GM21447 (cell line): Measurements from ENCODE around the gene SEMA4D.

ENCODE experiments used
- ATAC-seq: cut with Tn5 transposase; IDR thresholded peaks from one replicate; pipeline ENCODE4 v1.9.1; 2021; ENCODE audit not compliant: unreplicated experiment

SEMA4D gene

DNA sequence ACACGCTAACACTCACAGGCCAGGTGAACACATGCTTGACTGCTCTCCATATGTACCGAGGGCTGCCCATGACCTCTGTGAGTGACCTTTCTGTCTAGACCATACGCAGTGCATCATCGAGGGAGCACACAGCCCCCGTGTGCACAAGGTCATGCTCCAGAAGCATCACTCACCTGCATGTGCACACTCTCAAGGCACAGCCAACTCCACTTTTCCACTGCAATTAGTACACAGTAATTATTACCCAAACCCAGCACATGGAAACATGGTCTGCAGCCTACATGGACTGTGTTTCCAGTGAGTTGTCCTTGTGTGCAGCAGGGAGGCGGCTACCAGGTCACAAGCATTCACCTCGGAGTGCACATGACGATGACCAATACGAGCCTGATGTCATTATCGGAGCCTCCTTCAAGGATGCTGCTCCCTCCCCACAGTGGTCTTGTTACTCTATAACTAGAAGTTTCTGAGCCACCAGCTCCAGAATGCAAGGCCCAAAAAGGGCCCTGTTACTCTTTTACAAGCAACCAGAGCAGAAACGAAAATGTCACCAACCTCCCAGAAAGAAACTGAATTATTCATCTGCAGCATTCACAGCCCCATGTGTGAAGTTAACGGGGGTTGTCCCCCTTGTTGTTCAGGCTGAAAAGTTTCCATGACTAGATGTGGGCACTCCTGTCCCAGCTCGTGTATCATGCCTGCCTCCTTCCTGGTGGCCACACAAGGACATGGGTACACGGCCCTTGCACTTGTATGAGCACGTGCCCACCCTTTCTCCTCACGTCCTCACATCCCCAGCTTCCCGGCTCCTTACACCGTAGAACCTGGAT, 31.2 kb downstream of the SEMA4D start:
- ATAC-seq, result peak; percentile 64

DNA sequence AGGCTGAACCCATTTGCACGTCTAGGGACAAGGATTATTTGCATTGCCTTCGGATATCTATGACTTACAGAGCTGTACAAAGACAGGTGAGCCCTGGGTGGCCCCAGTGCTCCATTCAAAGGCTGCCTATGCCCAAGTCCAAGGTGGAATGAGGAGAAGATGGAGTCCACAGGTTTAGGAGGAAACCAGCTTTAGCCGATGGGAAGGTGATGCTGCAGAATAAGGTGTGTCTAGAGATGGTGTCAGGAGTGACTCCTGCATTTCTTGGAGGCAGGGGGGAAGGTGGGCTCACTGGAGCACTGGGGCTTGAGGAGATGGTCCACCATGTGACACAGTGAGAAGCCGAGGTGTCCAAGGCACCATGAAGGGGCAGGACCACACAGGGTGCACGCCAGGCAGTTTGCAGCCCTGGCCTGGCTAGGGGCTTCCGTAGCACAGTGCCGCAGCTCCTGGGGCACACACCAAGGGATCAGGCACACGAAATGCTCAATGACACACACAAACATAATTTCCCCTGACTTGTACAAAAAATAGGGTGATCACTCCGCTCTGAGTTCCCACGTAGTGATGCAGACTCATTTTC, 32.1 kb downstream of the SEMA4D start:
- no peak for ATAC-seq

DNA sequence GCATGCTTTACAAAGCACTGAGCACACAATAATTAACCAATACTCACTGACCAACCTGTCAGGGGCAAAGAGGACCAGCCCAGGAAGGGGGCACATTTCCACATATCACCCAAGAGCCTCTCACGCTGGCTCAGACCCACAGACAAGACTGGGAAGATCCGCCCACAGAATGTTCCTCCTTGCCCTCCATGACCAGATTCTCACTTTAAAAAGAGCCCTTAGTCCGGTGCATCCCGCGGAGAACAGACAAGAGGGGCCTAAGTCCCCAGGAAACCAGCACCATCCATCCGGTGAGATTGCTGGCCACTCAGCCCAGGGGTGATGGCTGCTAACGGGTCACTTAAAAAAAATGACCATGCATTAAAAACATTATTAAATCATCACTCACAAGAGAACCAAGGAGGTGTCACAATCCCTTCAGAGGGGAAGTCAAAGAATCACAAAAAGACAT, 32.9 kb downstream of the SEMA4D start:
- no peak for ATAC-seq

DNA sequence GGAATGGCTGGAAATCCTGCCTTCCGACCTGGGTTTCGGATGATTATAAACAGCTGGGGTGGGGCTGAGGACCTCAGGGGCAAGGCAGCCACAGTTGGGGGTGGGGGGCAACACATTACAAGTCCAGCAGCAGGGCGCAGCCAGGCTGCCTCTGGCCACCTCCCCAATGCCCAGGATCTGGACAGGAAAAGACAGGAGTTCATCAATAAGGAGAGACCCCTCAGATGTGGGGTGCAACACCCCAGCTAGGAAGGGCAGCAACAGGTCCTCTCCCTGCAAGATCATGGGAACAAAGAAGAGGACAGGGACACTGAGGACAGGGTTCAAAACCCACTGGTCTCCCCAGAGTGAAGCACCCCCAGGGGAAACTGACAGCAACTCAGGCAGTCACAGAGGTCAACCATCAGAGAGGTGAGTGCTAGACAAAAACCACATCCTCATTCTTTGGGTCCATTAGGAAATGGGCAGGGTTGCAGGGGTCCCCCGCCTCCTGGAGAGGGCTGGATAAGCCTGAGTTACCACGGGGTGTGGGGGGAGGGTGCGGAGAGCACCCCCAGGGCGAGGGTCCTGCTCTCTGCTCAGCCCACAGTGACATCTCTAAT, 33.5 kb downstream of the SEMA4D start:
- ATAC-seq, result peak; percentile 34

DNA sequence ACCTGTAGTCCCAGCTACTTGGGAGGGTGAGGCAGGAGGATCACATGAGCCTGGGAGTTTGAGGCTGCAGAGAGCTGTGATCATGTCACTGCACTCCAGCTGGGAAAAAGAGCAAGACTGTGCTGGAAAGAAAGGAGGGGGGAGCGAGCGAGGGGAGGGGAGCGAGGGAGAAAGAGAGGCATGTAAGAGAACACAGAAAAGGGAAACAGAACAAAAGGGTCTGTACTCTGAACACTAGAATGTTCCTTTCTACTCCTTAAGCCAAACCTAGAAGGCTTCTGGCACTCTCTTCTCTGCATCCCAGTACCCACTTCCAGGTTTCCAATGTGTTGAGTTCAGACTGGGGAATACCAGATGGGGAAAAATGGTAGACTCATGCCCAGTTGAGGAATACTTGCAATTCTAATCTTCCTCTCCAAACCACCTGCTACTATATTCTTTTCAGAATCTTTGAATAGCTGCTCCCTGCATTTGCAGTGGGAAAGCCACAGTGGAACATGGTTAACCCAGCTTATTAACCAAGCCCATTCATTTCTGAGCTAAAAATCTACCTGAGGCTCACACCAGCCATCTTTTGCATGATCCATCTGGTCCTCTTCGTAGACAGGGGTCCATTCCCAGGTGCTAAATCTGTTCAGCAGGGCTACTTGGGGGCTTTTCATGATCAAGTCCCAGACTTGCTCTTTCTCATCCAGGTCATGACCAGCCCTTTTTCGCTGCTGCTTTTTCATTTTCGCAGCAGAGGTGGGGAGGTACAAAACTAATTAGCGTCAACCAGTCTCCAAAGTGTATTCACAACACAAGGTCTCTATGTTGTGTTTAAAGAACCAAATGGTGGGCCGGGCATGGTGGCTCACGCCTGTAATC, 34.9 kb downstream of the SEMA4D start:
- ATAC-seq, result no peak

DNA sequence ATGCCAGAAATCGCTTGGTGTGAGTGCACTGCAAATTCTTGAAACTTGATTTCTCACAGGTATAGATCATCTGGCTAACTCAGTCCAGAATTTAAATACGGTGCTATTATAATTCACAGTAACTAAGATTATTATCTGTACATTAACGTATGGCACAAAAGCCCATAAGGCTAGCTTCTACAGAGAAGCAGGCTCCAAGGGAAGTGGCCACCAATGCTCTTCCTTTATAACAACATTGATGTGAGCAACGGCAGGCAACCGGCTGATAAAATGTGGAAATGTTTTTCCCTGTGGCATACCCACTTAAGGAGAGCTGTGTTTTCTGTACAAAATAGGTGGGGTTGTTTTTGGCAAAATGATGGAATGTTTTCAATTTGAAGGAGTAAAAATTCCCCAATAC, 35.7 kb downstream of the SEMA4D start:
- no peak for ATAC-seq

DNA sequence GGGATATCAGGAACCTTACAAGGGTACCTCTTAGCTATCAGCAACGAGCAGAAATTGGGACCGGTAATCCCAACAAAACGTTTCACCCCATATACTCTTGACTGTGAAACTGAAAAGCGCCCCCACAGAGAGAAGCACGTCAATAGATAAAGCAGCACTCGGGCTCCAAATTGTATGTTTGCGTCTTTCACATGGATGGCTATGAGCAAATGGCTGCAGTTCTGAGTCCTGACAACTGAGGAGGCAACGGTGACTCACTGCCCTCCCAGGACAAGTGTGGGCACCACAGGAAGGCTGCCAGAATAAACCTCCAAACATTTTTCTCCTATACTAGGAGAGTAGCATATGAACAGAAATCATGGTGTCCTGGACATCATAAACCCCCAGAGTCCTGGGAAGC, 36.6 kb downstream of the SEMA4D start:
- no peak for ATAC-seq

DNA sequence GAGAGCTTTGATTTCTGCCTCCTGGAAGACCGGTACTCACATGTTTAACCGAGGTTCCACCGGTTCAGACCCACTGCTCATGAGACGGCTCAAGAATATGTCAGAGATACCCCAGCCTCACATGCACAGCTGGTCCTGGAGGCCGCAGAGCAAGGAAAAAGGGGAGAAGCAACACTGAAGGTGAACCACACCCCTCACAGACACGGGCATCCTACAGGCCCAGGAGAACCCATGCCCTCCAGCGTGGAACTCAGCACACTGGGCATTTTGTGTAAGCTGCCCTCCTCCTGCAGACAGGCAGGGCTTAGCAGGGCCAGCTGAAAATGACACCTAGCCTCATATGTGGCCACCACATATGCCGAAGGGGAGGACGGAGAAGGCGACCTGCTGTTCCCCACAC, 37.4 kb downstream of the SEMA4D start:
- ATAC-seq, result no peak

DNA sequence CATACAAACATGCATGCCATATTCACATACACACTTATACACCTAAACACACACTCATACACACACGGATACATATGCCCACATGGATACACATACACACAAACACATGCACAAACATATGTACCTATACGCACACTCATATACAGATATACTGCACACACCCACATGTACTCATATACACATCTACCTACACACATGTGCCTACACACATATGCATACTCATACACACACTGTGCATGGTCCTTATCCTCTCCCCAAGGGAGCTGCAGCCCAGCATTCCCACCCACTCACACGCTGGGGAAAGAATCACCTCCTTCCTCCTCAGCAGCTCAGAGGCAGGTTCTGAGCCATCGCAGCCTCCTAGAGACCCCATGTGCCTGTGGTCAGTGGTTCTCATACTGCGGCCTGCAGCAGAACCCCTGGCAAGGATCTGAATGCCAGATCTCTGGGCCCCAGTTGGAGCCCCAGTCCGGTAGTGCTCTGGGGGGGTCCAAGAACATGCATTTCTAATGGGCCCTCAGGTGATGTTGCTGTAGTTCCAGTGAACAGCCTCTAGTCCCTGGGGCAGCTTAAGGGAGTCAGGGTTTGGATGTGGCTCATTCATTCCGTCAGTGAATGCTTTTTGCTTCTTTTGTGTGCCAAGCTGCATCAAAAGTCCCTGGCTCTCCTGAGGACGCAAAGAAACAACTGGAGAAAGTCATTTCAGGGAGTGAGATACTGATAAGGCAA, 39.0 kb downstream of the SEMA4D start:
- ATAC-seq, result no peak

DNA sequence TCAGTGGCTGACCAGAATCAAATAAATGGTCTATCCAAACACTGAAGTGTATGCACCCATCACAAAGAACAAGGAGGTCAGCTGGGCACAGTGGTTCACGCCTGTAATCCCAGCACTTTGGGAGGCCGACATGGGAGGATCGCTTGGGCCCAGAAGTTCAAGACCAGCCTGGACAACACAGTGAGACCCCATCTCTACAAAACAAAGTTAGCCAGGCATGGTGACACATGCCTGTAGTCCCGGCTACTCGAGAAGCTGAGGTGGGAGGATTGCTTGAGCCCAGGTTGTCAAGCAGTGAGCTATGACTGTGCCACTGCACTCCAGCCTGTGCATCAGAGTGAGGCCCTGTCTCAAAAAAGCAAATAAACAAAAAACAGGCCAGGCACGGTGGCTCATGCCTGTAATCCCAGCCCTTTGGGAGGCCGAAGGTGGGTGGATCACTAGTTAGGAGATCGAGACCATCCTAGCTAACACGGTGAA, 40.5 kb downstream of the SEMA4D start:
- no peak for ATAC-seq

DNA sequence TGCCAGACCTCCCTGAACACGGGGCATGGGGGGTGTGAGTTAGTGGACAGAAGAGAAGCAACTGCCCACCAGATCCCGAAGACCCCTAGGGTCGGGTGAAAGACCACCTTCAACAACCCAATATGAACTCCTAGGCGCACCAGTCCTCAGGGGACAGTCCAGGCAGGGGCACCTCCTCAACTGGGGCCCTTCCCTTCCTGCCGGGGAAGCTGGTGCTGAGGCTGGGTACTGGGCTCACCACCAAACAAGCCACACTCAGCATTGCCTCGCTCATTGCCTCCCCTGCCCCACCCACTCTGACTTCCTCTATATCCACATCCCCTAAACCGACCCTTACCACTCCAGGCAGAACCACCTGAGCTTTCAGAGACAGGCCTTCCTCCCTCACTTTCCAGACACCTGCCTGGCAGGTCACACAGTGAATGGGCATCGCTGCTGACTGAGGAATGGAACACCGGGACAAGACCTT, 42.5 kb downstream of the SEMA4D start:
- ATAC-seq, result no peak

DNA sequence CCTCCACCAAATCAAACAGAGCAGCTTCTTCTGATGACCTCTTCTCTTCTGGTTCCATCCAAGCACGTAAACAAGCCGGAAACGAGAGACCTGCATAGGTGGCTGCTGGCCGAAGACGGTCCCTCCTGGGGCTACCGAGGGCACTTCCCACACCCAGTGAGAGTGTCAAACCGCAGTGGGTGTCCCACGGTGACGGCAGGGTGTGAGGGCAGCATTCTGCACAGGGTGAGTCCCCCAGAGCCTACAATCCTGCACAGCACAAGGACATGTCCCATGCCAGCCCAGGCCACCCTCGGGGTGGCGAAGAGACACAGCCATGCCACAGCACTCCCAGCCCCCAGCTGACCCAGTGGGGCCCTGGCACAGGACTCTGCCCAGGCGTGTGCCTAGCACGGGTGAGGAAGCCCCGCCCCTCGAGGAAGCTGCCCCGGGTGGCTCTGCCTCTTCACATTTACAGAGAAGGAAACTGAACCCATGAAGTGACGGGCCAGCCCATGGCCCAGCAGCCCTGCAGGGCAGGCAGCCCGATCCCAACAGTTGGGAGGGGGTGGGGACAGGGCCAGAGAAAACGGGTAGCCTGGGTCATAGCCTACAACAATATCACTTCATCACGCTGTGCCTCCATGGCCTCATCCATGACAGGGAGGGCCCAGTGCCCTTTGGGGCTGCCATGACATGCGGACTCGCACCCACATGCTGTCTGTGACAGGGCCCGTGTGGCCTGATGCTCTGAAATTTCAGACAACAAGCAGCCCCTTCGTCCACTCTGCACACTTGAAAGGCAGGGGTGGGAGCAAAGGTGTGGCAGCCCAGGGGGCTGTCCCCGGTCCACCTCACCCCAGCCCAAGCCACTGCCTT, 43.2 kb downstream of the SEMA4D start:
- ATAC-seq, result no peak

DNA sequence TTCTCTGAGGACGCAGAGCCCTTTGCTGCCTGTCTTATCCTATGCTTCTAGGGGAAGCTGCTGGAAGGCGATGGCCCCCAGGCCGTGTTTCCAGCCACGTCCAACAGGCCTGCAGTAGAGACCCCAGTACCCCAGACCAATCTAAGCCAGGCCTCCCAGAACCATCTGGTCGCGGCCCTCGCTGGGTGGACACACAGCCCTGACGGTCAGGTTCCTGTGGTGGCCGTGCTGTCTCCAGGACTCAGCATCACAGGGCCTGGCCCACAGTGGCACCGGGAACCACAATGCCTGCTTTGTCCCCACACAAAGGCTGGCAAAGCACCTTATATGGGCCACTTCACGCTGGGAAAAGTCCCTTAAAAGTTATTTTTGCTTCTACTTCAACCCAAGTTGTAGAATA, 44.5 kb downstream of the SEMA4D start:
- no peak for ATAC-seq

DNA sequence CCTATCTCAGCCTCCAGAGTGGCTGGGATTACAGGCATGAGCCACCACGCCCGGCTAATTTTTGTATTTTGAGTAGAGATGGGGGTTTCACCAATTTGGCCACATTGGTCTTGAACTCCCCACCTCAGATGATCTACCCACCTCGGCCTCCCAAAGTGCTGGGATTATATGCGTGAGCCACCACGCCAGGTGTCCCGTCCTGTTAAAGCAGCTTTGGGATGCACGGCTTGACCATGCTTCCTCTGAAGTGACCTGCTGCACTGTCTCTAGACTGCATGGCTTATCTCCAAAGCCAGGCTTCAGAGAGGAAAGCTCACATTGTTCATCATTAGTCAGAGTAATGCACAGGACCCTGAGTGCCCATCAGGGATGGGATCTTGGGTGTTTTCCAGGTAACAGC, 45.4 kb downstream of the SEMA4D start:
- ATAC-seq, result no peak

DNA sequence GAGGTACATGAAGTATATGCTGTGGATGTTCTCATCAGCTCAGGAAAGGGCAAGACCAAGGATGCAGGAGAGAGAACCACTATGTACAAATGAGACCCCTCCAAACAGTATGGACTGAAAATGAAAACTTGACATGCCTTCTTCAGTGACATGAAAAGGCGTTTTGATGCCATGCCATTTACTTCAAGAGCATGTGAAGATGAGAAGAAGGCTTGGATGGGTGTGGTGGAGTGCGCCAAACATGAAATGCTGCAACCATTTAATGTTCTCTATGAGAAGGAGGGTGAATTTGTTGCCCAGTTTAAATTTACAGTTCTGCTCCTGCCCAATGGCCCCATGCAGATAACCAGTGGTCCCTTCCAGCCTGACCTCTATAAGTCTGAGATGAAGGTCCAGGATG, 47.7 kb downstream of the SEMA4D start:
- ATAC-seq, result no peak

DNA sequence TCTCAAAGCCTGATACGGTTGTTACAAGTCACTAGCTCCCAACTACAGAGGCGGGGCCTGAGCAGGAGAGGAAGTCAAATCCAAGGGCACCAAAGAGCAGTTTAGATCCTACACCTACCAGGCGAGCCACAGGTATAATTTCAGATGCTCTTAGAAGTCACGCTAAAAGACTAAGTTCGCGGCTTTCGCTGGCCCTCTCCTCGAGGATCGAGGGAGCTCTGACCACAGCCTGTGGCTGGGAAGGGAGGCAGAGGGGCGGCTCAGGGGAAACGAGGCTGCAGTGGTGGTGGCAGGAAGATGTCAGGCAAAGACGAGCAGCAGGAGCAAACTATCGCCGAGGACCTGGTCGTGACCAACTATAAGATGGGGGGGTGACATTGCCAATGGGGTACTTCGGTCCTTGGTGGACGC, 48.6 kb downstream of the SEMA4D start:
- no peak for ATAC-seq

DNA sequence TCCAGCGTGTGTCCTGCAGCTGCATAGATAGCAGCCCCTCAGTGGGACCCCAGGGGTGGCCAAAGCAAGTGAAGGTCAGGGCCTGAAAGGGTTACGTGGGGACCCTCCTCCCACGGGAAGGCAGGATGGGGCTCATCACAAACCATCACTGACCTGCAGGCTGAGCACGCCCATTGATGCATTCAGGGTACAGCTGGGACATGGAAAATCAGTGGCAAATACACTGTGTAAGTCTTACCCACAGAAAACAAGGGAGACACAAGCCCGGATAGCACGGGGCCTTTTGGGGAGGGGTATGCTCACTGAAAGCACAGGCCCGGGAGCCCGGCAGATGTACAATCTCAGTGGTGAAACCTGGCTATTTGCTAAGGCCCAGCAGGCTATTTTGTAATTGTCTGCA, 49.1 kb downstream of the SEMA4D start:
- ATAC-seq, result no peak

DNA sequence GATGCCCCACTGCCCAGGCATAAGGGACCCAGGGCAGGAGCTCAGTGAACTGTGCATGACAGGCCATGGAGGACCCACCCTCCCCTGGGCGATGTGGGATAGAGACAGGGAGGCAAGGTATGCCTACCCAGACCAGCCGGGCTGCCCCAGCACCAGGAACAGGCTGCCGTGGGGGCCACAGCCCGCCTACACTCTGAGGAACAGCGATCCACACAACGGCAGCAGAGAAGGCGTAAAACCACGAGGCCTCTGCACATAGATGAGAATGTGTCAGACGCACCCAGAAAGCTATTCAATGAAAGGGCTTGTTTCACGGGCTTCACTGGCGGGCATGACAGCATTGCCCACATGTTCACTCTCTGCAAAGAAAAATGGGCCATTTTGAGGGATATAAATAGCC, 49.5 kb downstream of the SEMA4D start:
- ATAC-seq, result no peak

DNA sequence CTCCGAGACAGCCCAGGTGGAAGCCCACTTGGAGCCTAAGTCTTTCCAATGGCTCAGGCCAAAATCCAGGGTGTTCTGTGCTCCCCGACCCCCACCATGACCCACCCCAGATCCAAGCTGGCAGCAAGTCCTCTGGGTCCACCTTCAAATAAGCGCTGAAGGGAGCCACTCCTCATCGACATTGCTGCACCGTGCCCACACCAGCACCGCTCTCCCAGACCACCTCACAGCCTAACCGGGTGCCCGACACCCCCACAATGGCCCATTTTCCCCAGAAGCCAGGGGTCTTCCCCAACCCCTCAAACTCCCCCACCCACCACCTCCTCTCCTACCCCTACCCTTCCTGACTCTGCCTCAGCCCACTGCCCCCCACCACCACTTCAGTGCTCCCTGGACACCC, 50.5 kb downstream of the SEMA4D start:
- no peak for ATAC-seq

DNA sequence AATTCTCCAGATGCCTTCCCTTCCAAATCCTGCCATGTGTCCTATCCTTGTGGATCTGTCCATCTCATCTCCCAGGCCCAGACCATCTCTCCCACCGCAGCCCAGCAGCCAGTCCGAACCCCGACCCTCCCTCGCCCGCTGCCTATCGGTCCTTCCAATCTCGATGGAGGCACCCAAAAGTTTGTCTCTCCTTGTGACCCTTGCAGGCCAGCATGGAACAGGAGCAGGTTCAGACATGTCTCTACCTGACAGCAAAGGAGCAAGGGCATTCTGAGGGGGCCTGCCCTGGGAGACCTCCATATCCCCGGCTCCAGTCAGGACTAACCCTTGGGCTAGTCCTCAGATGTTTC, 51.0 kb downstream of the SEMA4D start:
- no peak for ATAC-seq
